IPS-18c (cell line): Measurements from ENCODE around the gene YJU2.
"Not testable (repeated sequence)": the region's sequence is repeated elsewhere in the genome, so short reads cannot be mapped to it uniquely, and the experiment has no call there.

ENCODE experiments used
- H3K4me3 ChIP-seq: 2 replicates; pipeline ENCODE4 v1.7.0; 2013; ENCODE audit warnings: low read depth, mild to moderate bottlenecking, low read length, moderate library complexity; ENCODE audit not compliant: insufficient read depth
- H3K9me3 ChIP-seq: one replicate; pipeline ENCODE4 v1.6.1; 2013; ENCODE audit warnings: mild to moderate bottlenecking, low read length, moderate library complexity; ENCODE audit not compliant: control insufficient read depth, insufficient read depth

YJU2 gene

DNA sequence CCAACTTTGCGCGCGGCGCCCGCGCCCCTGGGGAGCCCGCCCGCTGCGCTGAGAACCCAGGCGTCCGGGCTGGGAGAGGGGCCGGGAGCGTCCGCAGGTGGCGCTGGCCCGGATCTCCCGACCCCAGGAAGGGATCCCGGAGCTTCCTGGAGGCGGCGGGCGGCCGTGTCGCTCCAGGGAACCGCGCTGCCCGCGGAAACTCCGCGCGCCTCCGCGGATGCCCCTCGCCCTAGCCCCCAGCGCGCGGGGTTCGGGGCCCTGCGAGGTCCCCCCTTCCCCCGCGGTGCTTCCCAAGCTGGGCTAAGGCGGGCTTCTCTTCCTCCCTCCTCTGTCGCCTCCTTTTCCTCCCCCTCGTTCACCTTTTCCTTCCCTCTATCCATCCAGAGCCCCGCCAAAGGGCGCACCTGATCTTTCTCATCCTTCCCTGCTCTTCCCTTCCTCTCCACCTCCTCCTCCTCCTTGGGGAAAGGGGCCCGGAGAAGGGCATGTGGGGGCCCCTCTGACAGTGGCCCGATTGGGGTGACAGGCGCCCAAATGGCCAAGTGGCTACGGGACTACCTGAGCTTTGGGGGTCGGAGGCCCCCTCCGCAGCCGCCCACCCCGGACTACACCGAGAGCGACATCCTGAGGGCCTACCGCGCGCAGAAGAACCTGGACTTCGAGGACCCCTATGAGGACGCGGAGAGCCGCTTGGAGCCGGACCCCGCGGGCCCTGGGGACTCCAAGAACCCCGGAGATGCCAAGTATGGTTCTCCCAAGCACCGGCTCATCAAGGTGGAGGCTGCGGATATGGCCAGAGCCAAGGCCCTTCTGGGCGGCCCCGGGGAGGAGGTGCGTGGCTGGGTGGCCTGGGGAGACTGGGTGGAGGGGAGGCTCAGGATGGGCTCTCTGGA lies 32.9 kb downstream of the YJU2 start:
- Histone ChIP-seq H3K9me3 (no peaks in the 10 kb centered on the region), H3K4me3 (peak overlapping the region; percentile 63)

DNA sequence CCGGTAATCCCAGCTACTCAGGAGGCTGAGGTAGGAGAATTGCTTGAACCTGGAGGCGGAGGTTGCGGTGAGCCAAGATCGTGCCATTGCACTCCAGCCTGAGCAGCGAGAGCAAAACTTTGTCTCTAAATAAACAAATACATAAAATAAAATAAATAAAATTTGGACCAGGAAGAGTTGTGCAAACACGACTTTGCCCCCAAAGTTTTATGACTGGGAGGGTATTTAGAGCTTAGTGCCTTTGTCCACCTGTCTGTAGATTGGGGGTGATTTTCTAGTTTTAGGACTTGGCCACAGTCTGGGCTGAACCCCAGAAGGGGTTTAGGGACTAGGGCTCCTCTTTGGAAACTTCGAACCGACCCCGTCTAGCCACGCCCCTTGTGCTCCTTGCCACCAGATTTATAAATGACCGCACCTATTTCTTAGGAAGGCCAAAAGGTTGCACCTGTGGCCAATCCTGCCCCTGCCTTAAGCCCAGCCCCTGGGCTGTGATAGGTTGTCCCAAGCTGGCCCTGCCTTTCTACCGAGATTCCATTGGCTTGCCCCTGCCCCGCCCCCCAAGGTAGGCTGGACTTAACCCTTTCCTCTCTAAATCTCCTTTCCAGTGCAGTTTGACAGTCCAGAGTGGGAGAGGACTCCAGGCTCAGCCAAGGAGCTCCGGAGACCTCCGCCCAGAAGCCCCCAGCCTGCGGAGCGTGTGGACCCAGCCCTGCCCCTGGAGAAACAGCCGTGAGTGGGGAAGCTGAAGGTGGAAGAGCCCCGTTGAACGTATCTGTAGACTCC lies 37.5 kb downstream of the YJU2 start:
- Histone ChIP-seq H3K9me3 (no peaks in the 10 kb centered on the region), H3K4me3 (no peak overlapping the region; the same call in 1 of the 2 replicates)

- H3K4me3 ChIP-seq: no peak overlapping the region
- no peaks in the 10 kb centered on the region for H3K9me3 ChIP-seq
Measured at GRCh38 chr19:4284974-4285373, 38.1 kb downstream of the YJU2 start.

- not testable (repeated sequence) for H3K4me3 ChIP-seq, H3K9me3 ChIP-seq
Measured at GRCh38 chr19:4286141-4286540, 39.3 kb downstream of the YJU2 start.

- no peak overlapping the region for H3K4me3 ChIP-seq
- H3K9me3 ChIP-seq: no peaks in the 10 kb centered on the region
Measured at GRCh38 chr19:4288091-4288777, 41.4 kb downstream of the YJU2 start.

DNA sequence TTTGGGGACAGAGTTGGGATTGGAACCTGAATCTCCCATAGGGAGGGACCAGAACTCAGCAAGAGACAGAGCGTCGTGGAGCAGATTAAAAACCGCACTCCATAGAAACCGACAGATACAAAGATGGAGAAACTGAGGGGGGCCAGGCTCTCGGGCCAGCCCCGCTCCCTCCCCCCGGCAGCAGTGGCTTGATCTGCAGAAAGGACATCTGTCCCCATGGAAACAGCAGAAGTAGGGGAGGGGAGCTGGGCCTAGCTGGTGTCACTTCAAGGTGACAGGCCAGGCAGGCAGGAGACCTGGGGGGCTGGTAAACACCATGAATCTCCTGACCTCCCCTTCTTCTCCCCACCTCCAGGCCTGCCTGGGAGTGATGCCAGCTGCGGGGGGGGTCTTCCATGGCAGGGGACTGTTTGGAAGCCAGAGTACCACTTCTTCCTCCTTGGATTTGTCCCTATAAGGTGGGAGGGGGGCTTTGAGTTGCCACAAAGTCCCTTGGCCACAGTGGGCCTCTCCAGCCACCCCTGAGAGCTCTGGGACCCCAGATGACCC lies 44.4 kb downstream of the YJU2 start:
- H3K9me3 ChIP-seq: no peaks in the 10 kb centered on the region

DNA sequence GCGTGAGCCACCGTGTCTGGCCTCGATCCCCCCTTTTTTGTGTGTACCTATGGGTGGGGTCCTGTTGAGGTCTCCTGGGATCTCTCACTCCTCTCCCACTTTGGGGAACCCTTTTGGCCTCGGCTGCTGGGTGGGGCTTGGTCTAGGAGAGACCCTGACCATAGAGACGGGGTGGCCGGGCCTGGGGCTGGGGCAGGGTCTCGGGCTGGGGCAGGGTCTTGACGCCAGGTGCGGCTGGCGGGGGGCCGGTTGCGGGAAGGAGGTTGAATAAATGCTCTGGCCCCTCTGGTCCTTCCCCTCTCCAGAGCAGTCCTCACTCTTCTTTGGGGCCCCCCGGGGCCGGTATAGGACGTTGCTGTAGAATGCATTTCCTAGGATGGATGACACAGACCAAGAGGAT lies 45.6 kb downstream of the YJU2 start:
- Histone ChIP-seq H3K4me3 (no peak overlapping the region), H3K9me3 (no peaks in the 10 kb centered on the region)

More for the DNA sequence above, 44.4 kb downstream of the YJU2 start:
- no peak overlapping the region for H3K4me3 ChIP-seq

GRCh38 chr19:4294389-4294788 lies 47.5 kb downstream of the YJU2 start:
- no peaks in the 10 kb centered on the region for H3K9me3 ChIP-seq
- H3K4me3 ChIP-seq: no peak overlapping the region

- H3K4me3 ChIP-seq: no peak overlapping the region
- H3K9me3 ChIP-seq: no peaks in the 10 kb centered on the region
Measured at GRCh38 chr19:4295972-4296771, 49.3 kb downstream of the YJU2 start.

- no peak overlapping the region for H3K4me3 ChIP-seq
- H3K9me3 ChIP-seq: no peaks in the 10 kb centered on the region
Measured at GRCh38 chr19:4297901-4298809, 51.3 kb downstream of the YJU2 start.

DNA sequence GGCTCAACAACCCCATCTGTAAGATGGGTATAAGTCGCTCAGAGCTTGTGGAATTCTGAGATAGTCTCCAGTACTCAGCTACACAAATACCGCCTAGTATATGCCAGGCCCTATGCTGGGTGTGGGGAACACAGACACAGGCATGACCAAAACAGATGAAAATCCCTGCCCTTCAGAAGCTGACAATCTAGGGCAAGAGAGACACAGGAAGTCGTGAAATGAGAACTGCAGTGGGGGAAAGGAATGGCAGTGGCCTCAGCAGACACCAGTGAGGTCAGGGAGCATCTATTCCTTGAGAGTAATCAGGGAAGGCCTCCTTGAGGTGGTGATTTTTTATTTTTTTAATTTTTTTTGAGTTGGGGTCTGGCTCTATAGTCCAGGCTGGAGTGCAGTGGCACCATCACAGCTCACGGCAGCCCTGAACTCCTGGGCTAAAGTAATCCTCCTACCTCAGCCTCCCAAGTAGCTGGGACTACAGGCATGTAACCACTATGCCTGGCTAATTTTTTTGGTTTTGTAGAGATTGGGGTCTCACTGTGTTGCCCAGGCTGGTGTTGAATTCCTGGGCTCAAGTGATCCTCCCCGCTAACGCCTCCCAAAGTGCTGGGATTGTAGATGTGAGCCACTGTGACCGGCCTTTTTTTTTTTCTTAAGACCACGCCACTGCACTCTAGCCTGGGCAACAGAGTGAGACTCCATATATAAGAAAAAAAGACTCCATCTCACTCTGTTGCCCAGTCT lies 52.1 kb downstream of the YJU2 start:
- H3K4me3 ChIP-seq: no peak overlapping the region
- H3K9me3 ChIP-seq: no peaks in the 10 kb centered on the region

GRCh38 chr19:4300589-4300988 lies 53.7 kb downstream of the YJU2 start:
- H3K4me3 ChIP-seq: no peak overlapping the region

GRCh38 chr19:4301590-4302242 lies 54.8 kb downstream of the YJU2 start:
- H3K9me3 ChIP-seq: no peaks in the 10 kb centered on the region
- H3K4me3 ChIP-seq: no peak overlapping the region

More at GRCh38 chr19:4300589-4300988, 53.7 kb downstream of the YJU2 start:
- H3K9me3 ChIP-seq: no peaks in the 10 kb centered on the region

DNA sequence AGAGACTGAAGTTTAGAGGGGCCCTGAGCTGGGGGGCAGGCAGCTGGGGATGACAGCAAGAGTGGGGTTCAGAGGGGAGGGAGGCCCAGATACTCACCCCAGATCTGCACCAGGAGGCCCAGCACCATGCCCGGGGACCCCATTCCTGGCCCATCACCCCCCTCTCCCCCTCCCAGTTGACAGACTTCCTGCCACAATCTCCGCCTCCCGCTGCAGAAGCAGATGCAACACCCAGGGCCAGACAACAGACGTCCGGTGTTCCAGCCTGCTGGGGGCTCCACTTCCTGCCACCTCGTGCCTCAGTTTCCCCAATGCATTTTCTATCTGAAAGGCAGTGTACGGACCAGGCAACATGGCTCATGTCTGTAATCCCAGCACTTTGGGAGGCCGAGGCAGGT lies 55.4 kb downstream of the YJU2 start, which contains the start of gene TMIGD2:
Gene TMIGD2 (minus strand): TSS at position 147 of the 398 bp plus-strand sequence. CDS start 4 bp downstream, at position 143.
- H3K4me3 ChIP-seq: no peak within 1 kb of the TSS

More for the DNA sequence above, 55.4 kb downstream of the YJU2 start, which contains the start of gene TMIGD2:
- H3K9me3 ChIP-seq: no peaks in the 10 kb centered on the region
